ENCODE results near the gene CARD10. TPM values are rescaled to one million over a fixed set of nuclear protein-coding genes. Genes with fewer than 3 reads are reported as not detected.

CARD10 gene
- total RNA-seq, 4 donors from 2014 or later = 6.0 to 15.3 (median 8.8) TPM

GRCh38 chr22:37440875-37441274 lies 78.3 kb downstream of the CARD10 start:
- DNase-seq (ENCODE audit: extremely low spot score) = no peak
- Histone ChIP-seq H3K27me3 (peaks cover 0 to 82% (median 0%) of the 10 kb centered on the region in 4 donors), H3K27ac (replicated peaks in 1 of 4) (no peak overlapping the region), H3K4me1 (no peaks in the 10 kb centered on the region), H3K36me3 (no peaks in the 10 kb centered on the region), H3K4me3 (no peak overlapping the region), H3K9me3 (peaks cover 0 to 17% (median 7%) of the 10 kb centered on the region in 4 donors)
- 92% methylated on average over 4 of the region's 4 CpGs for WGBS
- TF ChIP-seq, protein P1, sequence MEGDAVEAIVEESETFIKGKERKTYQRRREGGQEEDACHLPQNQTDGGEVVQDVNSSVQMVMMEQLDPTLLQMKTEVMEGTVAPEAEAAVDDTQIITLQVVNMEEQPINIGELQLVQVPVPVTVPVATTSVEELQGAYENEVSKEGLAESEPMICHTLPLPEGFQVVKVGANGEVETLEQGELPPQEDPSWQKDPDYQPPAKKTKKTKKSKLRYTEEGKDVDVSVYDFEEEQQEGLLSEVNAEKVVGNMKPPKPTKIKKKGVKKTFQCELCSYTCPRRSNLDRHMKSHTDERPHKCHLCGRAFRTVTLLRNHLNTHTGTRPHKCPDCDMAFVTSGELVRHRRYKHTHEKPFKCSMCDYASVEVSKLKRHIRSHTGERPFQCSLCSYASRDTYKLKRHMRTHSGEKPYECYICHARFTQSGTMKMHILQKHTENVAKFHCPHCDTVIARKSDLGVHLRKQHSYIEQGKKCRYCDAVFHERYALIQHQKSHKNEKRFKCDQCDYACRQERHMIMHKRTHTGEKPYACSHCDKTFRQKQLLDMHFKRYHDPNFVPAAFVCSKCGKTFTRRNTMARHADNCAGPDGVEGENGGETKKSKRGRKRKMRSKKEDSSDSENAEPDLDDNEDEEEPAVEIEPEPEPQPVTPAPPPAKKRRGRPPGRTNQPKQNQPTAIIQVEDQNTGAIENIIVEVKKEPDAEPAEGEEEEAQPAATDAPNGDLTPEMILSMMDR (IDR thresholded peaks at IDR 0.05) = no peak
- TF ChIP-seq EP300 (IDR thresholded peaks at IDR 0.05) (no peak), POLR2A (IDR thresholded peaks at IDR 0.05; ENCODE audit: low read depth) (no peak), POLR2AphosphoS5 (IDR thresholded peaks at IDR 0.05) (no peak)
- intact Hi-C loops (cut with DNase I) = no loop called here

Other genes starting within 250 kb of the CARD10 start
- 10 to 100 TPM in 2 of 4 donors, 1 to 10 TPM in 2; 5.1 to 27.3 (median 9.4) TPM for gene CYTH4, start 236.9 kb downstream of the CARD10 start, total RNA-seq
- under 1 TPM in 2 of 4 donors, not detected in 2; 0.17 TPM for gene ELFN2, start 91.9 kb downstream of the CARD10 start, total RNA-seq
- 10 to 100 TPM in 3 of 4 donors, 1 to 10 TPM in 1; 7.5 to 23.1 (median 18.5) TPM for gene MFNG, start 33.0 kb downstream of the CARD10 start, total RNA-seq
- gene CDC42EP1, start 41.1 kb upstream of the CARD10 start, total RNA-seq = 10 to 100 TPM; 19.9 to 38.1 (median 36.7) TPM
- gene LGALS2, start 60.7 kb upstream of the CARD10 start, total RNA-seq = not detected
- 10 to 100 TPM; 30.3 to 44.7 (median 40.9) TPM for gene GGA1, start 89.4 kb upstream of the CARD10 start, total RNA-seq
- gene SH3BP1, start 120.3 kb upstream of the CARD10 start, total RNA-seq = 1 to 10 TPM; 1.5 to 7.5 (median 4.3) TPM
- gene PDXP, start 139.3 kb upstream of the CARD10 start, total RNA-seq = 10 to 100 TPM in 3 of 4 donors, 1 to 10 TPM in 1; 7.3 to 28.3 (median 17.4) TPM
- gene LGALS1, start 156.2 kb upstream of the CARD10 start, total RNA-seq = 1,000 to 10,000 TPM in 3 of 4 donors, 100 to 1,000 TPM in 1; 710 to 1,112 (median 1,021) TPM
- 10 to 100 TPM in 3 of 4 donors, 1 to 10 TPM in 1; 9.1 to 18.4 (median 14.5) TPM for gene NOL12, start 166.9 kb upstream of the CARD10 start, total RNA-seq
- gene TRIOBP, start 177.6 kb upstream of the CARD10 start, total RNA-seq = 100 to 1,000 TPM; 150 to 208 (median 182) TPM

Measured in esophagus muscularis mucosa (tissue), 4 donors.